Measurements from ENCODE around the gene MRRF. TPM values are rescaled to one million over a fixed set of nuclear protein-coding genes. Genes with fewer than 3 reads are reported as not detected.

MRRF gene
- total RNA-seq, 4 donors from 2014 or later = 33.2 to 55.7 (median 47.2) TPM

GRCh38 chr9:122367065-122367464 is 102.4 kb downstream of the MRRF start:
- peaks cover 0 to 6% (median 0%) of the 10 kb centered on the region in 3 donors for H3K27me3 ChIP-seq
- TF ChIP-seq POLR2A (IDR thresholded peaks at IDR 0.05) (no peak), CTCF (IDR thresholded peaks at IDR 0.05 in 4 of 5, conservative IDR thresholded peaks at IDR 0.05 in 1 of 5) (no peak)
- peaks cover 3 to 4% of the 10 kb centered on the region in 2 donors for H3K4me1 ChIP-seq
- DNase-seq (no peak), ATAC-seq (no peak)
- in situ Hi-C loops (cut with MboI; ENCODE audit: low sequenced_read_pairs in 4 of 4) = loop anchor here in 2 of 4 donors (25.0 kb wide), 2 partner anchors 445 to 830 kb away; partner anchors contain the start of gene OR1K1 (in 1 of the 2)
- no peaks in the 10 kb centered on the region for H3K9me3 ChIP-seq
- H3K36me3 ChIP-seq = no peaks in the 10 kb centered on the region
- no peak overlapping the region for H3K4me3 ChIP-seq
- intact Hi-C loops (cut with DNase I; ENCODE audit: low total_unique reads) = no loop called here
- H3K27ac ChIP-seq = no peak overlapping the region

GRCh38 chr9:122367774-122368460 is 103.2 kb downstream of the MRRF start:
- DNase-seq (no peak), ATAC-seq (no peak)
- Histone ChIP-seq H3K27me3 (peaks cover 0 to 6% (median 0%) of the 10 kb centered on the region in 3 donors), H3K4me1 (peaks cover 3 to 4% of the 10 kb centered on the region in 2 donors), H3K9me3 (no peaks in the 10 kb centered on the region), H3K36me3 (no peaks in the 10 kb centered on the region), H3K27ac (no peak overlapping the region), H3K4me3 (no peak overlapping the region)
- TF ChIP-seq POLR2A (IDR thresholded peaks at IDR 0.05) (no peak), CTCF (IDR thresholded peaks at IDR 0.05 in 4 of 5, conservative IDR thresholded peaks at IDR 0.05 in 1 of 5) (no peak)
- in situ Hi-C loops (cut with MboI; ENCODE audit: low sequenced_read_pairs in 4 of 4) = loop anchor here in 2 of 4 donors (25.0 kb wide), 2 partner anchors 444 to 831 kb away; partner anchors contain the start of gene OR1K1 (in 1 of the 2)
- intact Hi-C loops (cut with DNase I; ENCODE audit: low total_unique reads) = no loop called here

GRCh38 chr9:122368642-122369041 is 104.0 kb downstream of the MRRF start:
- Histone ChIP-seq H3K27me3 (peaks cover 0 to 6% (median 0%) of the 10 kb centered on the region in 3 donors), H3K36me3 (no peaks in the 10 kb centered on the region), H3K4me3 (no peak overlapping the region), H3K27ac (no peak overlapping the region), H3K9me3 (no peaks in the 10 kb centered on the region), H3K4me1 (peaks cover 3 to 4% of the 10 kb centered on the region in 2 donors)
- intact Hi-C loops (cut with DNase I; ENCODE audit: low total_unique reads) (no loop called here), in situ Hi-C loops (cut with MboI; ENCODE audit: low sequenced_read_pairs in 4 of 4) (loop anchor here in 2 of 4 donors (25.0 kb wide), 2 partner anchors 444 to 831 kb away; partner anchors contain the start of gene OR1K1 (in 1 of the 2))
- ATAC-seq (no peak), DNase-seq (no peak)
- no peak for TF ChIP-seq POLR2A (IDR thresholded peaks at IDR 0.05)
- no peak for TF ChIP-seq CTCF (IDR thresholded peaks at IDR 0.05 in 4 of 5, conservative IDR thresholded peaks at IDR 0.05 in 1 of 5)

GRCh38 chr9:122370303-122370702 is 105.6 kb downstream of the MRRF start:
- Histone ChIP-seq H3K27me3 (peaks cover 0 to 6% (median 0%) of the 10 kb centered on the region in 3 donors), H3K4me3 (peak overlapping the region in 3 of 4 donors; percentile 8 to 45 (median 41)), H3K4me1 (peaks cover 6 to 8% of the 10 kb centered on the region in 2 donors), H3K9me3 (no peaks in the 10 kb centered on the region), H3K27ac (no peak overlapping the region), H3K36me3 (no peaks in the 10 kb centered on the region)
- ATAC-seq (no peak), DNase-seq (no peak)
- intact Hi-C loops (cut with DNase I; ENCODE audit: low total_unique reads) (no loop called here), in situ Hi-C loops (cut with MboI; ENCODE audit: low sequenced_read_pairs in 4 of 4) (loop anchor here in 2 of 4 donors (25.0 kb wide), 2 partner anchors 442 to 833 kb away; partner anchors contain the start of gene OR1K1 (in 1 of the 2))
- no peak for TF ChIP-seq CTCF (IDR thresholded peaks at IDR 0.05 in 4 of 5, conservative IDR thresholded peaks at IDR 0.05 in 1 of 5)
- no peak for TF ChIP-seq POLR2A (IDR thresholded peaks at IDR 0.05)
